ENCODE results near the gene IGFBP6.

DNA sequence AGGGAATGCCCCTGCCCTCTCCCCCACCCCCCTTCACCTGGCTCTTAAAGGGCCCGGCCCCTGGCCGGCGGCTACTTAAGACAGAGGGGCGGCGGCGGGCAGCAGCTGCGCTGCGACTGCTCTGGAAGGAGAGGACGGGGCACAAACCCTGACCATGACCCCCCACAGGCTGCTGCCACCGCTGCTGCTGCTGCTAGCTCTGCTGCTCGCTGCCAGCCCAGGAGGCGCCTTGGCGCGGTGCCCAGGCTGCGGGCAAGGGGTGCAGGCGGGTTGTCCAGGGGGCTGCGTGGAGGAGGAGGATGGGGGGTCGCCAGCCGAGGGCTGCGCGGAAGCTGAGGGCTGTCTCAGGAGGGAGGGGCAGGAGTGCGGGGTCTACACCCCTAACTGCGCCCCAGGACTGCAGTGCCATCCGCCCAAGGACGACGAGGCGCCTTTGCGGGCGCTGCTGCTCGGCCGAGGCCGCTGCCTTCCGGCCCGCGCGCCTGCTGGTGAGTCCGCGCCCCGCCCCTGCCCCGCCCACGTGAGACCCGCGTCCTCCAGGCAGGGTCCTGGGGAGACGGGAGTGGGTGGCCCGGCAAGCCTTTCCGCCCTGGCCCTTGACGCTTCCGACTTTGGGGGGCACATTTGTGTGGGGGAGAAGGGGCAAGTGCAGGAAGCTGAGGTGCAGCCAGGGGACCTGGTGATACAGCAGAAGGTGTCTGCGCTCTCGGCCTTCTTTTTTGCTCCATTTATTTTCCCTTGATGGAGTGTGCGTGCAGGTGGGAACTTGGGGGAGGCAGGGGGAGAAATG is at the start of gene IGFBP6:
- peak in 3 of 4 donors; percentile 1 to 56 (median 5) for TF ChIP-seq POLR2AphosphoS5 (IDR thresholded peaks at IDR 0.05)
- TF ChIP-seq, protein P1, sequence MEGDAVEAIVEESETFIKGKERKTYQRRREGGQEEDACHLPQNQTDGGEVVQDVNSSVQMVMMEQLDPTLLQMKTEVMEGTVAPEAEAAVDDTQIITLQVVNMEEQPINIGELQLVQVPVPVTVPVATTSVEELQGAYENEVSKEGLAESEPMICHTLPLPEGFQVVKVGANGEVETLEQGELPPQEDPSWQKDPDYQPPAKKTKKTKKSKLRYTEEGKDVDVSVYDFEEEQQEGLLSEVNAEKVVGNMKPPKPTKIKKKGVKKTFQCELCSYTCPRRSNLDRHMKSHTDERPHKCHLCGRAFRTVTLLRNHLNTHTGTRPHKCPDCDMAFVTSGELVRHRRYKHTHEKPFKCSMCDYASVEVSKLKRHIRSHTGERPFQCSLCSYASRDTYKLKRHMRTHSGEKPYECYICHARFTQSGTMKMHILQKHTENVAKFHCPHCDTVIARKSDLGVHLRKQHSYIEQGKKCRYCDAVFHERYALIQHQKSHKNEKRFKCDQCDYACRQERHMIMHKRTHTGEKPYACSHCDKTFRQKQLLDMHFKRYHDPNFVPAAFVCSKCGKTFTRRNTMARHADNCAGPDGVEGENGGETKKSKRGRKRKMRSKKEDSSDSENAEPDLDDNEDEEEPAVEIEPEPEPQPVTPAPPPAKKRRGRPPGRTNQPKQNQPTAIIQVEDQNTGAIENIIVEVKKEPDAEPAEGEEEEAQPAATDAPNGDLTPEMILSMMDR (IDR thresholded peaks at IDR 0.05), result peak in 2 of 4 experiments; percentile 22 to 36
- TF ChIP-seq EP300 (IDR thresholded peaks at IDR 0.05), result no peak
- TF ChIP-seq POLR2A (IDR thresholded peaks at IDR 0.05), result no peak

Data from sigmoid colon (tissue), 4 donors.